KMS-11 (cell line): Measurements from ENCODE around the gene KLHDC8B.
A peak's percentile ranks its signal among the peaks of the same experiment; 100 is the strongest.

ENCODE experiments used
- H2AFZ ChIP-seq: fragments of 200-600 bp; sonication (generic); 2 replicates; pipeline ENCODE4 v1.6.1; 2016; ENCODE audit warnings: antibody characterized with exemption, mixed run types, low read depth
- H3K27ac ChIP-seq: fragments of 200-600 bp; sonication (generic); 2 replicates; pipeline ENCODE4 v1.6.1; 2016; ENCODE audit warnings: mild to moderate bottlenecking, mixed run types
- H3K27me3 ChIP-seq: fragments of 200-600 bp; sonication (generic); 2 replicates; pipeline ENCODE4 v1.6.1; 2017; ENCODE audit warnings: mild to moderate bottlenecking, low read depth, mixed run types, moderate library complexity; ENCODE audit not compliant: insufficient read depth
- H3K36me3 ChIP-seq: fragments of 200-600 bp; sonication (generic); 2 replicates; pipeline ENCODE4 v1.6.1; 2017; ENCODE audit warnings: mild to moderate bottlenecking, mixed run types; ENCODE audit not compliant: insufficient read depth
- H3K4me1 ChIP-seq: fragments of 200-600 bp; sonication (generic); 2 replicates; pipeline ENCODE4 v1.6.1; 2016; ENCODE audit warnings: mild to moderate bottlenecking, low read depth, mixed run types; ENCODE audit not compliant: poor library complexity, severe bottlenecking
- H3K4me2 ChIP-seq: fragments of 200-600 bp; sonication (generic); 2 replicates; pipeline ENCODE4 v1.7.0; 2016; ENCODE audit warnings: mild to moderate bottlenecking, mixed run types
- H3K4me3 ChIP-seq: fragments of 200-600 bp; sonication (generic); IDR thresholded peaks from 2 replicates; pipeline ENCODE4 v1.6.1; 2017; ENCODE audit warnings: low read depth, low read length, mixed read lengths; ENCODE audit not compliant: insufficient read depth
- H3K79me2 ChIP-seq: fragments of 200-600 bp; sonication (generic); 2 replicates; pipeline ENCODE4 v1.6.1; 2016; ENCODE audit warnings: low read depth, mixed run types; ENCODE audit not compliant: insufficient read depth
- H3K9ac ChIP-seq: fragments of 200-600 bp; sonication (generic); 2 replicates; pipeline ENCODE4 v1.6.1; 2016; ENCODE audit warnings: mild to moderate bottlenecking, mixed run types
- H4K20me1 ChIP-seq: fragments of 200-600 bp; sonication (generic); 2 replicates; pipeline ENCODE4 v1.6.1; 2016; ENCODE audit warnings: mild to moderate bottlenecking, mixed run types; ENCODE audit not compliant: insufficient read depth
- CTCF ChIP-seq: fragments of 200-600 bp; sonication (generic); conservative IDR thresholded peaks from 2 replicates; pipeline ENCODE4 v1.6.1; 2017; ENCODE audit warnings: low read depth, mild to moderate bottlenecking, antibody characterized with exemption, low read length, moderate library complexity, mixed read lengths

KLHDC8B gene

GRCh38 chr3:49171119-49171774, at the start of gene KLHDC8B:
KLHDC8B (plus strand) TSS chr3:49171598; CDS start chr3:49172770, 1,172 bp downstream.
- peak; percentile 71 for TF ChIP-seq CTCF
- Histone ChIP-seq H3K4me2 (peak within 1 kb of the TSS; percentile 57; the same call in 1 of the 2 replicates), H3K4me3 (peak within 1 kb of the TSS; percentile 38), H3K9ac (peak within 1 kb of the TSS; percentile 22; the same call in 1 of the 2 replicates), H2AFZ (peak within 1 kb of the TSS; percentile 69), H3K27ac (no peak within 1 kb of the TSS), H3K4me1 (peaks cover 4% of the 10 kb centered on the region), H3K27me3 (no peaks in the 10 kb centered on the region), H3K79me2 (no peaks in the 10 kb centered on the region), H3K36me3 (no peaks in the 10 kb centered on the region), H4K20me1 (no peaks in the 10 kb centered on the region)

DNA sequence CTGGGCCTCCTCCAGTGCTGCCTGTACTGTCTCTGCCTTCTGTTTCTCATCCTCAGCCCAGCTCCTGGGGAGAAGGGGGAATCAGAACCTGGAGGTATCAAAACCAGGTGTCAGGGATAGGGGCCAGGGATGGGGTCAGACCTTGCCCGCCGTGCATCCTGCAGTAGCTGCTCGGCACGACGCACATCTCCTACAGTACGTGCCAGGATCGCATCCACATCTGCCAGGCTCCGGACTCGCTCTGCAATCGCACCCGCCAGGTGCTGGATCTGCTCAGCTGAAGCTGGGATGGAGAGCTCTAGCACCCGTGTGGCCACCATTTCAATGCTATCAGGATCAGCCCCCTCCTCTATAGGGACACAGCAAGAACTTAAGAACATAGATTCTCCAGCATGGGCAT, 49.4 kb upstream of the KLHDC8B start:
- Histone ChIP-seq H3K9ac (no peak overlapping the region), H3K79me2 (peaks cover 12% of the 10 kb centered on the region; the same call in 1 of the 2 replicates), H3K4me1 (peaks cover 4% of the 10 kb centered on the region), H2AFZ (no peak overlapping the region), H3K27ac (no peak overlapping the region), H3K36me3 (no peaks in the 10 kb centered on the region), H3K27me3 (no peaks in the 10 kb centered on the region), H3K4me3 (no peak overlapping the region), H4K20me1 (no peaks in the 10 kb centered on the region), H3K4me2 (no peak overlapping the region)
- TF ChIP-seq CTCF: no peak

DNA sequence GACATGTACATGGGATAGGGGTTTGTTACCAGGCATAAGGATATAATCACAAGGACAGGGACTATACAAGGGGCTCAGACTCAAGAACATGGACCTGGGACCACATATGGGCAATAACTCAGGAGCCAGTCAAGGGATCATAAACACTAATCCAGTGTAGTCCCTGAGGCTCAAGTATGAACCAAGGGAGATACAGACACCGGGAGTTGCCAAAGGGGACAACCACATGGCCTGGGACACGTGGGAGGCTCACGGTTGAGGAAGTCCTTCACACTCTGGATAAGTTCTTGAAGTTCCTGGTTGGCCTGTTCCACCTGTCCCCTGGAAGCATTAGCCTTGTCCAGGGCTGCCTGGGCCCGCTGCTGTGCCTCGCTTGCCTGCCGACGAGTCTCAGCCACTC, 48.9 kb upstream of the KLHDC8B start:
- Histone ChIP-seq H2AFZ (no peak overlapping the region), H3K27ac (no peak overlapping the region), H3K36me3 (no peaks in the 10 kb centered on the region)

DNA sequence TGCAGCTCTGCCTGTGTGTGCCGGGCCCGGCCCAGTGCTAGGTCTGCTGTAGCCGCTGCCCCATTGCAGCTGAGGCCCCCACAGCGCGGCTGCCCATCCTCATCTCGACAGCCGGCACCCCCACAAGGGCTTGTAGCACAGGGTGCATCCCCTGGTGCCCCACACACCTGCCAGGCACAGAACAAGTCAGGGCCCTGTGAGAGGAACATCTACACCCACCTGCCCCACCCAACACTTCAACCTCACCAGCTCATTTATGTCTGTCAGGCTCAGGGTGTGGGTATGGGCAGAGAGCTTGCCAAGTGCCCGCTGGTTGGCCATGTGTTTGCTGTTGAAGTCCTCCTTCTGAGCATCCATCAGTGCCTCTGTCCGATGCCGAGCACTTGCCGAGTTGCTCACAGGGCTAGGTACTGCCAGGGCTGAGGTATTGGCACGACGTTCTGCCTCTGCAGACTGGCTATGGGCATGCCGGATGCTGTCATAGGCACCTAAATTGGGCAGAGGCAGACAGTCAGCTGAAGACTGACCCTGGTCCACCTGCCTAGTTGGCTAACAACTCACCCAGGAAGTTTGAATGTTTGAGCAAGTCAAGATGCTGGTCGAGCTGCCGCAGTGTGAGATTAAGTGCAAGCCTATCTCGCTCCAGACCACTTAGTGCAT, 48.4 kb upstream of the KLHDC8B start:
- Histone ChIP-seq H3K36me3 (no peaks in the 10 kb centered on the region), H2AFZ (no peak overlapping the region), H3K27ac (no peak overlapping the region), H3K4me1 (peaks cover 4% of the 10 kb centered on the region), H3K27me3 (no peaks in the 10 kb centered on the region), H3K79me2 (peaks cover 12% of the 10 kb centered on the region; the same call in 1 of the 2 replicates), H4K20me1 (no peaks in the 10 kb centered on the region), H3K4me3 (no peak overlapping the region), H3K9ac (no peak overlapping the region), H3K4me2 (no peak overlapping the region)
- TF ChIP-seq CTCF: no peak

More for the DNA sequence above, 48.9 kb upstream of the KLHDC8B start:
- Histone ChIP-seq H3K79me2 (peaks cover 12% of the 10 kb centered on the region; the same call in 1 of the 2 replicates), H3K4me3 (no peak overlapping the region), H4K20me1 (no peaks in the 10 kb centered on the region), H3K4me2 (no peak overlapping the region), H3K4me1 (peaks cover 4% of the 10 kb centered on the region), H3K27me3 (no peaks in the 10 kb centered on the region), H3K9ac (no peak overlapping the region)
- TF ChIP-seq CTCF: no peak
